Esophagus mucosa (tissue), 1 donor: ENCODE results near the gene ARL14. TPM values are rescaled to one million over a fixed set of nuclear protein-coding genes. Genes with fewer than 3 reads are reported as not detected.
A peak's percentile ranks its signal among the peaks of the same experiment; 100 is the strongest.

Source experiments
- ATAC-seq: fragments of 200-7000 bp; cut with Tn5 transposase; one replicate; pipeline ENCODE4 v1.9.1; 2020
- total RNA-seq: library from RNA; stranded (reverse); gene quantifications from one replicate; pipeline ENCODE4 v1.2.4, GENCODE V29; 2023
- donor health status: DM: yes; HTN: yes; CAD: no.

The ARL14 gene
- total RNA-seq: 0.32 TPM

DNA sequence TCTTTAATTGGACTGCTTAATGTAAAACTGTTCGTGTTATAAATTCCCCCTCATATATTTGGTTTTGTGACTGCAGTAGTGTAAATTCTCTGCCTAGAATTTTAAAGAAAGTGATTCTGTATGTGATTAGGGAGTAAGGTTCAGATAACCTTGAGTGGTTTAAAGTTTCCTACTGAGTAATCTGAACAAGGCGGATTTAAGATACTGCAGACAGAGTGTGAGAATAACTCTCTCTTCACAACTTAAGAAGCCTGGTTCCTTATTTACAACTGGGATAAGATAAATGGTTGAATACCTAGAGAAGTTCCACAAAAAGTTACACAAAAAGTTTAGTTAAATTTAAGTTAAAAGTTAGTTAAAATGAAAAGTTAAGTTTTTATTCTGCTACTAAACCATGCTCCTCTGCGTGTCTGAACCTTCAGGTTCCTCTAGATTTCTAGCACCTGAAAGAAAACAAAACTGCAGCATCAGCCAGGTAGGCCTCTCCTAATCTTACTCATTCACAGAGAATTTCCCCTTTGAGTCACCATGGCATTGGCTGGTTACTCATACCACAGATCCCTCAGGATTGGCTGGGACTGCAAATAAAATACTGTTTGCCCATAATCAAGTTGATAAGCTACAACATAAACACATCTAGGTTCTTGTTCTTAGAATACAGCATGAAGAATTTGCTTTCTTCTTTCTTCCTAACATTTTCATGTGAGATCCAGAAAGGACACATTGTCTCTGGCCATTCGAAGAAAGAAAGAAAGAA is at the start of gene ARL14:
TSS of gene ARL14 (plus strand) at position 614 of the 757 bp plus-strand sequence. CDS start 187 bp downstream, outside the sequence.
- peak; percentile 98 for ATAC-seq

DNA sequence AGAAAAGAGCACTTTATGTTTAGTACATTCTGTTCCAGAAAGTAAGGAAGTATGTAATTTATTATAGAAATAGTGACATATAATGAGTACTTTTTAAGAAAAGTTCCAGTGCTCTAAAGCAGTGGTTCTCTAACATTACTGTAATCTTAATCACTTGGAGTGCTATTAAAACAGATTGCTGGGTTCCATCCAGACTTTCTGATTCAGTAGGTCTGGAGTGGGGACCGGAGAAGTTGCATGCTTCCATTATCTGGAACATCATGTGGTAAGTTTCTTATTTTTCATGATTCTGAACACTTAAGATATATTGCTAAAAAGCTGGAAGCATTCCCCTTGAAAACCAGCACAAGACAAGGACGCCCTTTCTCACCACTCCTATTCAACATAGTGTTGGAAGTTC is 47.5 kb upstream of the ARL14 start:
- no peak for ATAC-seq

DNA sequence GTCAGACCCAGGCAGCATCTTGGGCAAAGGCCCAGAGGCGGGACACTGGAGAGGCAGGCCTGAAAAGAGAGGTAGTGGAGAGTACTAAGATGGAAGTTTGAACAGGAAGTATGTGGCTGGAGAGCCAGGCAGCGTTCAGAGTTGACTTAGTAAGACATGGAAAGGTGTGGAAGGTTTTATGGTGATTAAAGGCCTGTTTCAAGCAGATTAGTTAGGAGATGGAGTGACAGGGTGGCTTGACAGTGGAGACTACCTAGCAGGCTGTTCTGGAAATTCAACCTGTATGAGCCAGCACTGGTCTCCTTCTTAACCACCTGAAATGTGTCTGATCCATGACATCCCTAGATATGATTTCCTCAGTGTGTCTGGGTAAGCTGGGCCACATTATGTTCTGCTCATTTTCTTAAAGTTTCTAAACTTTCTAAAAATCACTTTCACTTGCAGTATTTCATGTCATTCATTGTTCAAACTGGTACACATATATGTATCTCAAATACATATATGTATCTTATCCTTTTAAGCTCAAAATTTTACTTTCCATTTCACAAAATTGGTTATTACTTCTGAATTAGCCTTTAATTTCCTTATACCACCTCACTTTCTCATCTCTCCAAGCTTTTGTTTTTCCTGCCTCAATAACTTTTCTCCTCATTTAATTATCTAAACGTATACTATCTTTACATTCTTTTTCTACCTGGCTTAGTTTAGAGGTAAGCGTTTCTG is 43.4 kb upstream of the ARL14 start:
- ATAC-seq: peak; percentile 95

DNA sequence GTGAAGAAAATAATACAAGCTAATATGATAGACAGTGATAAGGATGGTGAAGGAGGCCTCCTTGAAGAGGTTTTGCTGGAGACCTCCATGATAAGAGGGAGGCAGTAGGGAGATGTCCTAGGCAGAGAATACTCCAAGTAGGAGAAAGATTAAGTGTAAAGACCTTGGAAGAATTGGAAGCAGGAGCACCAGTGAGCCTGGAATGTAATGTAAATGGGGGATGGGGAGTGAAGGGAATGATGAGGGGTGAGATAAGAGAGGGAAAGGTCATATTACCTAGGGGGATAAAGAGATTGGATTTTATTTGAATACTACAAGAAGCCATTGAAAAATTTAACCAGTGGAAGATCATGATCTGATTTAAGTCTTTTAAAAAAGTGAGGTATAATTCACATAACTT is 41.7 kb upstream of the ARL14 start:
- ATAC-seq: no peak

DNA sequence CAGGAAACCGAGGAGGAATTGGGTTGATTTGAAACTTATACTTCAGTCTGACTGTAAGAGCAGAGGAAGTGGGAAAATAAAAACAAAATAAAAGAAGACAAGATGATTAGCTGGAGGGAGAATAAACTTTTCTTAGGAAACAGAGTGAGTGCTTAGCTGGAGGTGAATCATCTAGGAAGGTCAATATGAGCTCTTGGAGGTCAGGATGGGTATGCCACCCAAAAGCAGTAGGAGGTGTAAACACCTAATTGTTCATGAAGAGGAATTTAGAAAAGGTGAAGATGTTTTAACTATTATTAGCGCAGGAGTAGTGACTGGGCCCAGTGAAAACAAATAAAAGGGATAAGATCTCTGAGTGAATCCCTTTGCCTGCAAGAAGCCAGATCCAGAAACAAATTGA is 39.9 kb upstream of the ARL14 start:
- ATAC-seq: no peak

DNA sequence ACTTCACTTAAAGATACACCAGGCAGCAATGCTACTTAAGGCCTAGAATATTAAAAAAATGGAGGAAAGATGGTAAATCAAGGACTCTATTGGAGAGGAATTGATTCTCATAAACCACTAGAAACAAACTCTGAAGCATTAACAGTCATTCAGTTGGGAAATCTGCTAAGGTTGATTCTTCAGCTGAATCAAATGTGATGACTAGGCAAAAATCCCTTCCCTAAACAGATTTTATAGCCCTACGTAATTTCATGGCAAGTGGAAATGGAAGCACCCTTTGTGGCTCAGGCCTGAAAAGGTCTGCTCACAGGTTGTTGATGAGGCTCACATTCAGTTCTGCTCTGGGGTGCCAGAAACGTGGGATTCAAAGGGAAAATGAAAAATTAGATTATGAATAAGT is 38.8 kb upstream of the ARL14 start:
- ATAC-seq: no peak

DNA sequence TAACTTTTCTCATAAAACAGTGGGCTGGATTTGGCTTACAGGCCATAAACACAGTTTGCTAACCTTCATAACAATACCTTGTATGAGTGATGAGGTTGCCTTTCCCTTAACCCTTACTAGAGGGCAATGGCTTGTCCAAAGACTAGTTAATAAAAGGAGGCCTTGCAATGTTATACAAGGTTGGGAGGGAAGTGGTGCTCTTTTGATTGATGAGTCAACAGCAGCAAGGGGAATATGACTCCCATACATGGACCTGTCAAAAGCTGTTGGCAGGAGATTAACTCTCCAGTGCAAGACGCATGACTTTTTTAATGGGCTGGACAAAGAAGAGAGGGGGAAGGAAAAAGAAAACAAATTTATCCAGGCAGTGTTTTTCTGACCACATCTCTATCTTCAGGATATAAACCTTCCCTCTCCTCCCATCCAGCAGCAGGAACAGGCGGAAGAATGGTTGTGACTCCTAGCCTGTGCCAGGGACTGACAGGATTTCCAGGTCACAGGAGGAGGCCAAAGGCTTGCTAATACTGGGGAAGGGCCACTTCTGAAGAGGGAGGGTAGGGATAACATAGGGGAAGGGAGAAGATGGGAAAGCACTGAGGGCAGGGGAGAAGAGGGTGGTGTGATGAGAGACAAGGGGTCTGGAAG is 35.2 kb upstream of the ARL14 start:
- ATAC-seq: peak; percentile 76

DNA sequence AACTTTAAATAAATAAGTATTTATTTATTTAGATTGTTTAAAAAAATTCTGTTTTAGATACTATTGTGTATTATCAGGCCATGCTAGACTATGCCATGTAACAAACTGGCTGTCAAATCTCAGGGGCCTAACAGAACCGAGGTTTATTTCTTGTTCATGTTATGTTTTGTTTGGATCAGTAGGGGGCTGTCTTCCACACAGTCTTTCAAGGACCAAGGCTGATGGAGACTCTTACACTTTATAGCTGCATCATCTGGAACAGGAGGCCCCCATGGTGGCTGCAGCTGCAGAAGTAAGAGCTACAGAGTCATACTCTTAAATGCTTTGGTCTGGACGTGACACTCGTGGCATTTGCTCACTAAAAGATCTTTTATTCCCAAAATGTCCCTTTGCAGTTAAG is 33.0 kb upstream of the ARL14 start:
- ATAC-seq: no peak

DNA sequence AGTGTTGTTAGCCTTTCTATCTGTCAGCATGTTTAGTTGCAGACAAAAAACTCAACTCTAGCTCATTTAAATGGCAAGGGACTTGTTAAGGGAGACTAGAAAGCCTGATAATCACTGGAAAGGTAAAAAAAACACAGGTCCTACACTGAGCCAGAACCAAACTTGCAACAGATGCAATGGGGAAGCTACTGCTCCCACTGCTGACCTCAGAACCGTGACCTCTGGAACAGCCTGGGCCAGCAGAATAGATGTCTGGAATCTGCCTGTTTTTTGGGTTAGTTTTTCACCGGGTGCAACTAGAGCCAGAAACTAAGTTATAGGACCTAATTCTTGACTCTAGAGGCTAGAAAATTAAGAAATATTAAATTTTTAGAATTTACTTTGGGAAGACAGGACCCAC is 32.5 kb upstream of the ARL14 start:
- no peak for ATAC-seq

DNA sequence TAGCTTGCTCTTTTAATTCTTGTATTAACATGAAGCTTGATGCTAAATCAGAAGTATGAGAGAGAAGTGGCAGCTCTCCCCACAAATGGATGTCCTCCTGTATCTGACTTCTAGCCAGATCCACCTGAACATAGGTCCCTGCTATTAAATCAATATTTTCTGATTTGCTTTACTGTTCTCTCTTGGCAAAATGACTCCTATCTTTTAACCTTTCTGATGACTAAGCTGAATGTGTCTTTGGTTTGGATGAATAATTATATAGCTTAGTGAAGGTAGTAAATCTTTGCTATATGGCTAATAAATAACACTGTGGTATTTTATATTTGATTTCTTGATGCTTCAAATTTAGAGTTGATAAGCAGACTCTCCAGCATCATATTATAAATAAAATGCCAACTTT is 28.3 kb upstream of the ARL14 start:
- ATAC-seq: no peak

DNA sequence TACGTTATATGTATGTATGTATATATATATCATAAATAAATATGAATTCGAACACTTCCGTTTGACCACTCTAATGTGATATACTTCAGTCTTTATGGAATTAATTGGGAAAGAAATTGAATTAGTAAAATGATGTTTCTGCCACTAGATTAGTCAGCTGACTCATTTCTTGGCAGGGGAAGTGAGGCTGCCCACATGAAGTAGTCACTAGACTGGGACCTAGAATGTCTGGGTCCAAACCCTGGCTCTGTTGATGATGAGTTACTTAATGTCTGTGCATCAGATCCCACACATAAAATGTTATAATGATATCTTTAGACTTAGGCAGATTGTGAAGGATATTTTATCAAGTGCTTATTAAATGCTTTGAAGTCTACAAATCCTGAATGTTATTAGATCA is 27.4 kb upstream of the ARL14 start:
- ATAC-seq: no peak

DNA sequence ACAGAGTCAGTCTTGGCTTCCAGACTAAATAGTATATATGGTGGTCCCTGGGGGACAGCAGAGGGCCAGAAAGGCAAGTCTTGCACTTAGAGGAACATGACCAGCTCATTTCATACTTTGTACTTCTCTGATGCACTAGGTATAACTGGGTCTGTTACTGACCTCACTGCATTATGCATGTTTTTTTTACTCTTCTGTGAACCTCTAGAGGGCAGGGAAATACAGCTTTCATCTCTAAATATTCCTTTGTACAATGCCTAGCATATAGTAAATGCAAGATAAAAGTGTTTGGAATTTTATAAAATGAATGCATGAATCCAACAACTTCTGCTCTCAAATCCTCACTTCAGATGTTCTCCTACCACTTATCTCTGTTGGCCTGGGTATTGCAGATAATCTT is 23.4 kb upstream of the ARL14 start:
- no peak for ATAC-seq

DNA sequence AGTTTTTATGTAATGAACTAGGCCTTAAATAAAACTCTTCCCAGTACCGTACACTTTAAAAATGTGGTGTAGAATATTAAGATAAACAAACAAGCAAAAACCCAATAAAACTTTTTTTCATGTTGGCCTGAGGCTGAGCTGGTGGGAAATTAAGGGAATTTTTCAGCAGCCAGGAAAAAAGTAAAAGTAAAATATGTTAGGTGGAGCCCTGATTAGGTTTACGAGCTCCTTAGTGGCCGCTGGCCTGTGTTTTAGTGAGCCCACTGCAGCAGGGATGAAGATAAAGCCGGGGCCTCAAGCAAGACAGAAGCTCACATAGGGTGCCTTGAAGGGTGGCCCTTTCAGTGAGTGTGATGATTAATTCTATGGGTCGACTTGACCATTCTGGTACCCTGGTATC is 16.1 kb upstream of the ARL14 start:
- ATAC-seq: no peak

DNA sequence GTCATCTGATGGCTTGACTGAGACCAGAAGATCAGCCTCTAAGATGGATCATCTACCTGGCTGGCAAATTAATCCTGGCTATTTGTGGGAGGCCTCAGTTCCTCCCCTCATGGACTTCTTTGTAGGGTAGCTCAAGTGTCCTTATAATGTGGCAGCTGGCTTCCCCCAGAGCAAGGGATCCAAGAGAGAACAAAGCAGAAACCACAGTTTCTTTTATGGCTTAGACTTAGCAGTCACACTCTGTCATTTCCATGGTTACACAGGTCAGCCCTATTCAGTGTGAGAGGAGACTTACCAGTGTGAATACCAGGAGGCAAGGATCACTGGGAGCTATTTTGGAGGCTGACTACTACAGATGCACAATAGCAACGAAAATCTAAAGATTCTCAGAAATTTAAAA is 15.3 kb upstream of the ARL14 start:
- ATAC-seq: no peak

DNA sequence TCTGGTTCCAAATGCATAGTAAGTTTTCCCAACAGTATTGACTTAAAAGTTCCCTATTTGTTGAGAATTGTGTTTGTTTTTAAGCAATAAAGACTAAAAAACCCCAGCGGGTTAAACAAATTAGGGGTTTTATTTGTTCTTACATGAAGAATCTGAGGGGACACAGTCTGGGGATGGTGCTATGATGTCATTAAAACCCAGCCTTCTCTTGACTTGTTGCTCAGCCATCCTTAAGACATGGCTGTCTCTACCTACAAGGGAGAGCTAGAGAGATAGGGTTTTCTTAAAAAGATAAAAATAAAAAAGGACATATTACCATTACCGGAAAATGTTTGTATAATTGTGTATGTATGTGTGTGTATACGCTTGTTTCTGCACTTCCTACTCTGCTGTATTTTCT is 11.7 kb upstream of the ARL14 start:
- ATAC-seq: no peak

DNA sequence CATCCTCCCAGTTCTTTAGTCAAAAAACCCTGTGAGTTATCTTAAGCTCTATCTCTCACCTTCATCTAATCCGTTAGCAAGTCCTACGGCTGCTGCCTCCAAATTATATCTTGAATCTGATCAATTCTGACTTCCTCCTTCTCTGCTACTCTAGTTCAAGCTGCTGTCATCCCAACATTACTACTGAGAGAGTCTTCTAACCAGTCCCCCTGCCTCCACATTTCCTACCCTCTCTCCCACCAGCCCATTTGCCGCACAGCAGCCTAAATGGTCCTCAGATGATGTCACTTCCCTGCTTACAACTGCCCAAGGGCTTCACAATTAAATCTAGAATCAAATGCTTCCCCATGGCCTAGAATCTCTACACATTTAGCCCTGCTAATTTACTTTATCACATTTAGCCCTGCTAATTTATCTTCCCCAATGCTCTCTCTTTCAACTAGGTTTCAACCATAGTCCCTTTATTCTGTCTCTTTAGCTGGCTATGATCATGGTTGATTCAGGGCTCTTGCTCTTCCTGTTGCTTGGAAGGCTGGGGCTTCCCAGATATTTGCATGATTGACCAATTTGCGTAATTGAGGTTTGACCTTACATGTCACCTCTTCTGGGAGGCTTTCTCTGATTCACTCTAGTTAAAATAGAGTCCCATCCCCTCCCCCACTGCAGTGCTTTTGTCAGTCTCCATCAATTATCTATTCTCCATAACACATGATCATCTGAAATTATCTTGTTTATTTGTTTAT is 11.0 kb upstream of the ARL14 start:
- ATAC-seq: peak; percentile 20

DNA sequence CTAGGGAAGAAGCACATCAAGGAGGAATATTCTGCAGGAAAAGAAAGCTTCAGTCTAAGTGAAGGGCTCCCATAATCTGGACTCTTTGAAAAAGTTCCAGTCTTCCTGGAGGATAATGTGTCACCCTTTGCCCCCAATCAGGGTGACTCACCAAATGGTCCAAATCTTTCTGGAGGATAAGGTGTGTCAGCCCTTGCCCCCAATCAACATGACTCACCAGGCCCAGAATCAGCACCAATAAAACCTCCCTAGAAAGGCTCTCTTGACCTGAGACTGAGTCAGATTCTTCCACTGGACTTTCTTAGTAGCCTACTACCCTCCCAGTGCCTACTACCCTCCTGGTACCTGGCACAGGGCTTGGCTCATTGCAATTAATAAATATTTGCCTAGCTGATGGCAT is 9.5 kb upstream of the ARL14 start:
- no peak for ATAC-seq

DNA sequence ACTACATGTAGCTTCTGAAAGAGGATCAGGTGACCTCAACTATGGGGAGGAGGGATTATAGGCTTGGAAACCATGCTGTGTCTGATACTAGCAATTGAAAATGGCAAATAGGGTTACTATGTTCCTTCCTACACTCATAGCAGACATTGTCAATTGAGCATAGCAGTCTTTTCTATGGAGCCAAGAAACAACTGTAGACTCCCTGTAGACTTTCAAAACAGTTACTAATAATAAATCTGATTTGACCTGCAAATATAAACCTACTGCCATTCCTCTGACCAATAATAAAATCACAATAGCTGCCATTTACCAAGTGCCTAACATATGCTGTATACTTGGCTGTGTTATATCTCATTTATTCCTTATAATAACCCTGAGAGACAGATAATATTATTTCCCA is 8.5 kb upstream of the ARL14 start:
- ATAC-seq: no peak

DNA sequence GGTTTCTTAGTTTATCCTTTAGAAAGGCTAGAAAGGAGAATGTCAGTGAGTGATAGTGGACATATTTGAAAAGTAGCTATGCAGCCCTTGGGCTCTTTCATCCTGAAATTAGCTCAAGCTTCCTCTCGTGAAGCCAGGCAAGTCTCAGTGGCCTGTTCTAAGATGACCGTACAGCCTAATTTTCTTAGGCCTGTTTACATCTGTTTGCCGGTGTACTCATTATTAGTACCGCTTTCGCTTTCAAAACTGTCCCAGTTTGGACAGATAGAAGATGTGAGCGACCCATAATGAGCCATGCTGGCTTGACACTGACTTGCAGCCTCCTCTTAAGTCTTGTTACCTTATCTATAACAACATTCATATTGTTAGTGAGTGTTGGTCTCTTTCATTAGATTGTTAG is 5.7 kb upstream of the ARL14 start:
- no peak for ATAC-seq

DNA sequence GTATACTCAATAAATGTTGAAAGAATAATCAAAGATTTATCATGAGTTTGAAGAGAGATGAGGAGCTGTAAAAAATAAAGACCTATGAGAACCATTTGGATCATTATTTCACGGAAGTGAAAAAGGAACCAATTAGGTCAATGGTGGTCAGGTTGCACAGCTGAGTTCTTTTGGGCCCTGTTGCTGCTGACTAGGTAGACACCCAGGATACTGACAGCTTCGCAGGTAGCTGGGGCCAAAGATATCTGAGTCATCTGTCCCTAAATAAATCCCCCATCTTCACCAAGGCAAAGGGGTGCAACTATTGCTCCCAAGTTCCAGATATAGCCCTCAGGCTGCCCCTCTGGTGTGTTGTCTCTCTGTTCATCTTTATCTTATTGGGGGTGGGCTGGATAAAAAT is 5.0 kb upstream of the ARL14 start:
- ATAC-seq: no peak

DNA sequence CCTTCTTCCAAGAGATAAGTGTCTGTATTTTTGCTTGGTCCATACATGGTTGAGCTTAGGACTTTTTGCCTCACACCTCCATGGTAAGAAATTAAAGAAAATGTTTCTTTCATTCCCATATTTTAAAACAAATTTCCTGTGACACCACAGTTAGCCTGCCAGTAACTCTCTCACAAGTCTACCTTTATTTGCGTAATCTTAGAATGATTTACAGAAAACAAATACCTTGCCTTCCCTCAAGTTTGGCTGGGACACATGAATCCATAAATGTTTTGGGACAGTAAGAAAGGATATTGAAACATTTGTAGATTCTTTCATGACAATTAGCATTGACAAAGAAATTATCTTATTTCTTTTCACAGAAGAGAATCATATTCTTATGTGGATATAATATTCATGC is 3.8 kb upstream of the ARL14 start:
- no peak for ATAC-seq

DNA sequence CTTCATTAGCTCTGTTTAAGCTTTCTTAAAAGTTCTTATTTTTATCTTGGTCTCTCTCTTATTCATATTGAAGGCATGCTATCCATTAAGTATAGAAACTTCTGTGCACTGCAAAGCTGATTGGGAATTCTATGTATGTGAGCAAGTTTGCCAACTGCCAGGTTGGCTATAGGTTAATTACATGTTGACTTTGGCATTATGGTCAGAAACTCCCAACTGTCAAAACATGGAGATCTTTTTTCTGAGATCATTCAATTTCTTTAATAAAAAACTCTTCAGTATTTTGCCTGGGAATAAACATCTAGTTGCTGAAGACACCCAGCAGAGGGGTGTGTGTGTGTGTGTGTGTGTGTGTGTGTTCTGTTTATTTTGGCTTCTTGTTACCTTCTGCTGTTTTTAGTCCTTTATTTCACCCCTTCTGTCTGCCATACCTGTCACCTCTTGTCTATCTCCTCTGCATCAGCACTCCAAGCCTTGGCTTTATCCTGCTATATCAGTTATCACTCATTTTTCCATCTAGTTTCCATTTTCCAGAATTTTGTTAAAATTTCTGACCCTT is 1.3 kb upstream of the ARL14 start:
- ATAC-seq: no peak

DNA sequence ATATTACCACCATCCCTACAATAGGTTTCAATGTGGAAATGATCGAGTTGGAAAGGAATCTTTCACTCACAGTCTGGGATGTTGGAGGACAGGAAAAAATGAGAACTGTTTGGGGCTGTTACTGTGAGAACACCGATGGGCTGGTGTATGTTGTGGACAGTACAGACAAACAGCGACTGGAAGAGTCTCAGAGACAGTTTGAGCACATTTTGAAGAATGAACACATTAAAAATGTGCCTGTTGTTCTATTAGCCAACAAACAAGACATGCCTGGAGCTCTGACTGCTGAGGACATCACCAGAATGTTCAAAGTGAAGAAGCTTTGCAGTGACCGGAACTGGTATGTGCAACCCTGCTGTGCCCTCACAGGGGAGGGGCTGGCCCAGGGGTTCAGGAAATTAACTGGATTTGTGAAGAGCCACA is 510 bp downstream of the ARL14 start:
- peak; percentile 69 for ATAC-seq
